GM23338 (cell line): ENCODE measurements around the gene DTD1.

Experiments used
- CREB1 ChIP-seq: fragments of 250-450 bp; sonication (Bioruptor Pico); IDR thresholded peaks from 2 replicates; pipeline ENCODE4 v1.5.0; 2020; ENCODE audit warnings: low read depth, mild to moderate bottlenecking, moderate library complexity
- EZH2 ChIP-seq: fragments of 200-600 bp; sonication (generic); IDR thresholded peaks from one replicate; pipeline ENCODE4 v1.8.0; 2017; ENCODE audit warnings: antibody characterized with exemption, mild to moderate bottlenecking, low read depth; ENCODE audit not compliant: unreplicated experiment
- NANOG ChIP-seq: IDR thresholded peaks from 2 replicates; pipeline ENCODE4 v1.6.1; 2016; ENCODE audit warnings: antibody characterized with exemption, borderline replicate concordance
- POLR2AphosphoS5 ChIP-seq: IDR thresholded peaks from 2 replicates; pipeline ENCODE4 v1.6.1; 2016; ENCODE audit warnings: antibody characterized with exemption, low read depth
- STAT1 ChIP-seq: IDR thresholded peaks from one replicate; pipeline ENCODE4 v1.6.1; 2016; ENCODE audit warnings: antibody characterized with exemption; ENCODE audit not compliant: unreplicated experiment
- ZNF331 ChIP-seq: fragments of 250-450 bp; sonication (Bioruptor Pico); IDR thresholded peaks from 2 replicates; pipeline ENCODE4 v1.5.0; 2020; ENCODE audit warnings: low read depth, mild to moderate bottlenecking, moderate library complexity
- TF ChIP-seq, protein P1 (sequence below), 2 experiments: fragments of 200-600 bp in 1 of 2; sonication (generic) in 1 of 2; conservative IDR thresholded peaks; 2 replicates each; pipeline versions ENCODE4 v1.5.1 to v1.6.1; 2016 to 2017; ENCODE audit warnings: antibody characterized with exemption in 2 of 2, low read depth in 2 of 2, mild to moderate bottlenecking in 2 of 2, moderate library complexity in 1 of 2
- TF ChIP-seq, protein P2 (sequence below): IDR thresholded peaks from 2 replicates; pipeline ENCODE4 v1.6.1; 2016; ENCODE audit warnings: antibody characterized with exemption
- TF ChIP-seq, protein P3 (sequence below): IDR thresholded peaks from one replicate; pipeline ENCODE4 v1.6.1; 2018; ENCODE audit warnings: antibody characterized with exemption; ENCODE audit not compliant: unreplicated experiment

DNA sequence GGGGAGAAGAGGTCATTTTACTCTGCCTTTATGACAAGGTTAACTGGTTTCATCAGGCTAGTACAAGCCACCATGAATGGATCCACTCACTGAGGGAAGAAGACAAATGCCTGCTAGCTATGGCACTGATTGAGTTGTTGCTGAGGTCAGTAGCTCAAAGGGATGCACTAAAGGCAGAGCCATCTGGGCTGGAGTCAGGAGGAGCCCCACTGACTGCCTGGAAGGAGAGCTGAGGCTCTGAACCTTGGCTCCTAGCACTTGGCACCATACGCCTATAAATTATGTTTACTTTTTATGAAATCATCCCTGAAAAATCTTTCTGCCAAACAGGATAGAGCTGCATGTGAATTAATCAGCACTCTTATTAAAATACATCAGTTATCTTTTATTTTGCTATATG is 104.6 kb downstream of the DTD1 start:
- TF ChIP-seq EZH2 = no peak
- no peak for TF ChIP-seq POLR2AphosphoS5
- TF ChIP-seq, protein P1, sequence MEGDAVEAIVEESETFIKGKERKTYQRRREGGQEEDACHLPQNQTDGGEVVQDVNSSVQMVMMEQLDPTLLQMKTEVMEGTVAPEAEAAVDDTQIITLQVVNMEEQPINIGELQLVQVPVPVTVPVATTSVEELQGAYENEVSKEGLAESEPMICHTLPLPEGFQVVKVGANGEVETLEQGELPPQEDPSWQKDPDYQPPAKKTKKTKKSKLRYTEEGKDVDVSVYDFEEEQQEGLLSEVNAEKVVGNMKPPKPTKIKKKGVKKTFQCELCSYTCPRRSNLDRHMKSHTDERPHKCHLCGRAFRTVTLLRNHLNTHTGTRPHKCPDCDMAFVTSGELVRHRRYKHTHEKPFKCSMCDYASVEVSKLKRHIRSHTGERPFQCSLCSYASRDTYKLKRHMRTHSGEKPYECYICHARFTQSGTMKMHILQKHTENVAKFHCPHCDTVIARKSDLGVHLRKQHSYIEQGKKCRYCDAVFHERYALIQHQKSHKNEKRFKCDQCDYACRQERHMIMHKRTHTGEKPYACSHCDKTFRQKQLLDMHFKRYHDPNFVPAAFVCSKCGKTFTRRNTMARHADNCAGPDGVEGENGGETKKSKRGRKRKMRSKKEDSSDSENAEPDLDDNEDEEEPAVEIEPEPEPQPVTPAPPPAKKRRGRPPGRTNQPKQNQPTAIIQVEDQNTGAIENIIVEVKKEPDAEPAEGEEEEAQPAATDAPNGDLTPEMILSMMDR (conservative IDR thresholded peaks at IDR 0.05; ENCODE audit: low read depth in 2 of 2) = no peak
- TF ChIP-seq, protein P2, sequence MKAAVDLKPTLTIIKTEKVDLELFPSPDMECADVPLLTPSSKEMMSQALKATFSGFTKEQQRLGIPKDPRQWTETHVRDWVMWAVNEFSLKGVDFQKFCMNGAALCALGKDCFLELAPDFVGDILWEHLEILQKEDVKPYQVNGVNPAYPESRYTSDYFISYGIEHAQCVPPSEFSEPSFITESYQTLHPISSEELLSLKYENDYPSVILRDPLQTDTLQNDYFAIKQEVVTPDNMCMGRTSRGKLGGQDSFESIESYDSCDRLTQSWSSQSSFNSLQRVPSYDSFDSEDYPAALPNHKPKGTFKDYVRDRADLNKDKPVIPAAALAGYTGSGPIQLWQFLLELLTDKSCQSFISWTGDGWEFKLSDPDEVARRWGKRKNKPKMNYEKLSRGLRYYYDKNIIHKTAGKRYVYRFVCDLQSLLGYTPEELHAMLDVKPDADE = no peak
- no peak for TF ChIP-seq CREB1 (CRISPR knock-in tag)
- TF ChIP-seq, protein P3, sequence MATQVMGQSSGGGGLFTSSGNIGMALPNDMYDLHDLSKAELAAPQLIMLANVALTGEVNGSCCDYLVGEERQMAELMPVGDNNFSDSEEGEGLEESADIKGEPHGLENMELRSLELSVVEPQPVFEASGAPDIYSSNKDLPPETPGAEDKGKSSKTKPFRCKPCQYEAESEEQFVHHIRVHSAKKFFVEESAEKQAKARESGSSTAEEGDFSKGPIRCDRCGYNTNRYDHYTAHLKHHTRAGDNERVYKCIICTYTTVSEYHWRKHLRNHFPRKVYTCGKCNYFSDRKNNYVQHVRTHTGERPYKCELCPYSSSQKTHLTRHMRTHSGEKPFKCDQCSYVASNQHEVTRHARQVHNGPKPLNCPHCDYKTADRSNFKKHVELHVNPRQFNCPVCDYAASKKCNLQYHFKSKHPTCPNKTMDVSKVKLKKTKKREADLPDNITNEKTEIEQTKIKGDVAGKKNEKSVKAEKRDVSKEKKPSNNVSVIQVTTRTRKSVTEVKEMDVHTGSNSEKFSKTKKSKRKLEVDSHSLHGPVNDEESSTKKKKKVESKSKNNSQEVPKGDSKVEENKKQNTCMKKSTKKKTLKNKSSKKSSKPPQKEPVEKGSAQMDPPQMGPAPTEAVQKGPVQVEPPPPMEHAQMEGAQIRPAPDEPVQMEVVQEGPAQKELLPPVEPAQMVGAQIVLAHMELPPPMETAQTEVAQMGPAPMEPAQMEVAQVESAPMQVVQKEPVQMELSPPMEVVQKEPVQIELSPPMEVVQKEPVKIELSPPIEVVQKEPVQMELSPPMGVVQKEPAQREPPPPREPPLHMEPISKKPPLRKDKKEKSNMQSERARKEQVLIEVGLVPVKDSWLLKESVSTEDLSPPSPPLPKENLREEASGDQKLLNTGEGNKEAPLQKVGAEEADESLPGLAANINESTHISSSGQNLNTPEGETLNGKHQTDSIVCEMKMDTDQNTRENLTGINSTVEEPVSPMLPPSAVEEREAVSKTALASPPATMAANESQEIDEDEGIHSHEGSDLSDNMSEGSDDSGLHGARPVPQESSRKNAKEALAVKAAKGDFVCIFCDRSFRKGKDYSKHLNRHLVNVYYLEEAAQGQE = no peak
- no peak for TF ChIP-seq STAT1
- TF ChIP-seq NANOG = no peak
- TF ChIP-seq ZNF331 (CRISPR knock-in tag) = no peak
